Tibial nerve (tissue), 3 donors: ENCODE measurements around the gene MAFG.

Experiments used
- POLR2A ChIP-seq, 2 donors: fragments of 450-650 bp; IDR thresholded peaks; one replicate each; pipeline ENCODE4 v1.6.1; 2017; ENCODE audit warnings: antibody characterized with exemption in 2 of 2, mild to moderate bottlenecking in 2 of 2, moderate library complexity in 2 of 2
- TF ChIP-seq, protein P1 (sequence below), 5 experiments: fragments of 200-600 bp in 3 of 5; fragments of 450-650 bp in 2 of 5; sonication (generic) in 3 of 5; IDR thresholded peaks; one replicate each; pipeline ENCODE4 v1.5.1; 2016 to 2019; ENCODE audit warnings: antibody characterized with exemption in 5 of 5, mild to moderate bottlenecking in 3 of 5, moderate library complexity in 2 of 5

- TF ChIP-seq, protein P1, sequence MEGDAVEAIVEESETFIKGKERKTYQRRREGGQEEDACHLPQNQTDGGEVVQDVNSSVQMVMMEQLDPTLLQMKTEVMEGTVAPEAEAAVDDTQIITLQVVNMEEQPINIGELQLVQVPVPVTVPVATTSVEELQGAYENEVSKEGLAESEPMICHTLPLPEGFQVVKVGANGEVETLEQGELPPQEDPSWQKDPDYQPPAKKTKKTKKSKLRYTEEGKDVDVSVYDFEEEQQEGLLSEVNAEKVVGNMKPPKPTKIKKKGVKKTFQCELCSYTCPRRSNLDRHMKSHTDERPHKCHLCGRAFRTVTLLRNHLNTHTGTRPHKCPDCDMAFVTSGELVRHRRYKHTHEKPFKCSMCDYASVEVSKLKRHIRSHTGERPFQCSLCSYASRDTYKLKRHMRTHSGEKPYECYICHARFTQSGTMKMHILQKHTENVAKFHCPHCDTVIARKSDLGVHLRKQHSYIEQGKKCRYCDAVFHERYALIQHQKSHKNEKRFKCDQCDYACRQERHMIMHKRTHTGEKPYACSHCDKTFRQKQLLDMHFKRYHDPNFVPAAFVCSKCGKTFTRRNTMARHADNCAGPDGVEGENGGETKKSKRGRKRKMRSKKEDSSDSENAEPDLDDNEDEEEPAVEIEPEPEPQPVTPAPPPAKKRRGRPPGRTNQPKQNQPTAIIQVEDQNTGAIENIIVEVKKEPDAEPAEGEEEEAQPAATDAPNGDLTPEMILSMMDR (IDR thresholded peaks at IDR 0.05) = no peak
- no peak for TF ChIP-seq POLR2A (IDR thresholded peaks at IDR 0.05)
Observed at GRCh38 chr17:81890447-81891302, 36.9 kb downstream of the MAFG start.
